ENCODE data around the gene SCUBE1. TPM values are rescaled to one million over a fixed set of nuclear protein-coding genes. Genes with fewer than 3 reads are reported as not detected.

The SCUBE1 gene
- total and polyA plus RNA-seq, 2 of the 4 experiments (the other 2 are of a cell fraction), result not detected

GRCh38 chr22:43376765-43377547 is 33.8 kb upstream of the SCUBE1 start:
- H2AFZ ChIP-seq (replicated peaks; ENCODE audit: low read length, poor library complexity), result no peak overlapping the region
- H3K9ac ChIP-seq (ENCODE audit: low read depth, low read length), result no peak overlapping the region
- no peak overlapping the region for H4K91ac ChIP-seq (ENCODE audit: insufficient read depth, low read depth, low read length)
- DNase-seq, result no peak
- no peaks in the 10 kb centered on the region for H3K36me3 ChIP-seq (ENCODE audit: control insufficient read depth, insufficient read depth, low read length)
- 52% methylated on average over 4 of the region's 15 CpGs; no CpG with 5 or more reads in 1 of the 2 experiments for WGBS, 2 experiments (ENCODE audit: extremely low coverage in 2 of 2, insufficient read length in 1 of 2)
- H3K79me1 ChIP-seq (ENCODE audit: low read depth in 1 of 2, low read length in 2 of 2), result no peaks in the 10 kb centered on the region
- peaks cover 2% of the 10 kb centered on the region; the same call in 1 of the 2 replicates for H3K4me1 ChIP-seq (ENCODE audit: control insufficient read depth, insufficient read depth, low read length)
- no peak overlapping the region for H4K8ac ChIP-seq (ENCODE audit: low read depth in 2 of 2, low read length in 2 of 2)
- H2BK20ac ChIP-seq (ENCODE audit: low read depth, low read length), result no peak overlapping the region
- peaks cover 14% of the 10 kb centered on the region for H3K27me3 ChIP-seq (ENCODE audit: control insufficient read depth, insufficient read depth, low read length)
- H4K5ac ChIP-seq (ENCODE audit: low read depth, low read length), result no peak overlapping the region
- H3K4ac ChIP-seq (ENCODE audit: low read depth, low read length), result no peak overlapping the region
- no peak overlapping the region for H3K23ac ChIP-seq (ENCODE audit: low read depth, low read length)
- in situ Hi-C loops (cut with MboI; ENCODE audit: low sequenced_read_pairs) (loop anchor here (10.0 to 25.0 kb wide), 2 partner anchors 102 to 1260 kb away; no protein-coding TSS in a partner anchor), intact Hi-C loops (cut with micrococcal nuclease) (no loop called here), dilution Hi-C loops (cut with HindIII; ENCODE audit: low sequenced_read_pairs, unreplicated experiment) (no loop called here)
- no TSS peak for BruUV-seq (replicated peaks)
- ChIA-PET CTCF (interaction anchor here (1.3 kb wide), 1 partner anchor 103 kb away, joined by 4 read pairs; no protein-coding TSS in a partner anchor), POLR2A (ENCODE audit: unreplicated experiment) (no interaction called here)
- TF ChIP-seq RAD21 (IDR thresholded peaks at IDR 0.05; ENCODE audit: low read length) (no peak), FOS (IDR thresholded peaks at IDR 0.05; ENCODE audit: low read depth, low read length) (no peak), MAFK (IDR thresholded peaks at IDR 0.05; ENCODE audit: low read depth, low read length) (no peak), SMC3 (IDR thresholded peaks at IDR 0.05; ENCODE audit: low read depth, low read length) (no peak), RCOR1 (IDR thresholded peaks at IDR 0.05; ENCODE audit: insufficient replicate concordance, low read length) (no peak), ELK1 (IDR thresholded peaks at IDR 0.05; ENCODE audit: borderline replicate concordance, low read depth, low read length) (no peak), CHD1 (IDR thresholded peaks at IDR 0.05; ENCODE audit: low read depth, low read length) (no peak), USF2 (IDR thresholded peaks at IDR 0.05; ENCODE audit: low read depth, low read length) (no peak), CTCF (conservative IDR thresholded peaks at IDR 0.05; ENCODE audit: low read depth, low read length) (no peak), MAZ (IDR thresholded peaks at IDR 0.05; ENCODE audit: borderline replicate concordance, low read depth, low read length) (no peak), MXI1 (IDR thresholded peaks at IDR 0.05; ENCODE audit: borderline replicate concordance, low read depth, low read length) (no peak), CEBPB (IDR thresholded peaks at IDR 0.05; ENCODE audit: low read depth, low read length) (no peak), RFX5 (IDR thresholded peaks at IDR 0.05; ENCODE audit: low read depth, low read length) (no peak), POLR2A (IDR thresholded peaks at IDR 0.05; ENCODE audit: low read depth, low read length) (no peak)
- H3K18ac ChIP-seq (ENCODE audit: low read depth, low read length), result no peak overlapping the region
- H3K4me3 ChIP-seq (ENCODE audit: insufficient read depth, low read depth, low read length), result no peak overlapping the region
- no peak overlapping the region for H2BK5ac ChIP-seq (ENCODE audit: low read depth, low read length, poor library complexity, severe bottlenecking)
- no peak for ATAC-seq (ENCODE audit: low read depth)
- no peaks in the 10 kb centered on the region for H4K20me1 ChIP-seq (ENCODE audit: insufficient read depth, low read length)
- no peak overlapping the region for H3K27ac ChIP-seq (ENCODE audit: insufficient read depth, low read length)
- H2BK15ac ChIP-seq (ENCODE audit: low read depth, low read length), result no peak overlapping the region
- H2AK9ac ChIP-seq (replicated peaks; ENCODE audit: low read depth, low read length, poor library complexity), result no peak overlapping the region
- no peak overlapping the region for H3K14ac ChIP-seq (replicated peaks; ENCODE audit: low read depth, low read length)
- no peaks in the 10 kb centered on the region for H3K9me1 ChIP-seq (ENCODE audit: insufficient read depth, low read length)
- H3K9me3 ChIP-seq (ENCODE audit: control insufficient read depth, insufficient read depth, low read length), result peaks cover 9% of the 10 kb centered on the region
- no peak overlapping the region for H3K4me2 ChIP-seq (ENCODE audit: low read depth, low read length)
- no peak overlapping the region for H2AK5ac ChIP-seq (ENCODE audit: low read depth, low read length)
- H3K56ac ChIP-seq (ENCODE audit: extremely low read depth, insufficient read depth, low read length), result no peak overlapping the region
- no peak overlapping the region for H2BK120ac ChIP-seq (ENCODE audit: low read depth, low read length)

Data from IMR-90 (cell line).